RWPE1 (cell line): ENCODE measurements around the gene TBC1D5.

ENCODE experiments used
- CTCF ChIA-PET: fragments of 350-600 bp; sonication (Branson Sonifier 250); formaldehyde crosslinking; extraction: SDS; loops from one replicate; lab custom pipeline; 2021; lab: Yijun Ruan, JAX
- POLR2A ChIA-PET: fragments of 400-600 bp; formaldehyde crosslinking; extraction: SDS; loops from one replicate; lab custom pipeline; 2020; ENCODE audit warnings: antibody characterized with exemption; ENCODE audit not compliant: low non-redundant PET; lab: Yijun Ruan, JAX
- DNase-seq: peaks from one replicate; pipeline ENCODE4 v3.0.0; 2012; ENCODE audit warnings: low spot score
- H3K27ac ChIP-seq: fragments of 450-650 bp; 2 replicates; pipeline ENCODE4 v1.5.1; 2017
- CTCF ChIP-seq: fragments of 450-650 bp; conservative IDR thresholded peaks from 2 replicates; pipeline ENCODE4 v1.5.1; 2017; ENCODE audit warnings: low read depth, mild to moderate bottlenecking

The TBC1D5 gene

DNA sequence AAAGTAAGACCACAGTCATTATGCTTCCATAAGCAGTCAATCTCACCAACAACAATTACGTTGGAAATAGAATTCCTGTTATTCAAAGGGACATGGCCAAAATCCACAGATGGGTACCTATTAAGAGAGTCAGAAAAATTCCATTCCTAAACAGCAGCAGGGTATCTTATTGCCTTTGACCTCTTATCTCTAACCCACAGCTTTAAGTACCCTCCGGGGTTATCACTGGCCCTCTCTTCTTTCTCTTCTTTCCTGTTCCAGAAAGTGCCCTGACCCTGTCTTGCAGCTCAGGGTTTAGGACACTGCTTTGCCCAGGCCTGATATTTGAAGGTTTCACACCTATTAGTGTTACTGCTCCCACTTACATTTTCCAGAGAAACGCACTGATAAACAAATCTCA lies 428.7 kb downstream of the TBC1D5 start:
- H3K27ac ChIP-seq, result no peak overlapping the region
- POLR2A ChIA-PET, result no interaction called here
- no peak for DNase-seq
- TF ChIP-seq CTCF, result no peak
- CTCF ChIA-PET, result no interaction called here

GRCh38 chr3:17310983-17311382 lies 431.4 kb downstream of the TBC1D5 start:
- no peak for DNase-seq
- H3K27ac ChIP-seq, result no peak overlapping the region
- CTCF ChIA-PET, result no interaction called here
- POLR2A ChIA-PET, result no interaction called here
- no peak for TF ChIP-seq CTCF

GRCh38 chr3:17307887-17308286 lies 434.5 kb downstream of the TBC1D5 start:
- DNase-seq, result no peak
- POLR2A ChIA-PET, result no interaction called here
- CTCF ChIA-PET, result no interaction called here
- no peak for TF ChIP-seq CTCF
- no peak overlapping the region for H3K27ac ChIP-seq

DNA sequence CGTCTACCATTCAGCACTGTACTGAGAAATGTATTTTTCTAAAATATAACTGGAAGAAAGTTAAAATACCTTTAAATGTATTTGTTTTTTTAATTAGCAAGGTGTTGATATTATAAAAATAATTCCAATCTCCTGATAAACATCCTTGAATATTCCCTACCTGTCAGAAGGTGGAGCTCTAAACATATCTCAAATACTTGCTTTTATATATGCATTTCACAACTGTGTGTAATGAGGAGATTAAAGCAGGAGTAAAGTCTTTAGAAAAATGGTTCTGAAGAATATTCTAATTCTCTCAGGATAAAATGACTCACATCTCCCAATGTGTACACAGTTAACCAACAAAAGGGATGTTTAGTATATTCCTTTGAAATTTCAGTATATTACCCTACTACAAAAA lies 434.9 kb downstream of the TBC1D5 start:
- CTCF ChIA-PET, result no interaction called here
- no peak for TF ChIP-seq CTCF
- POLR2A ChIA-PET, result no interaction called here

GRCh38 chr3:17304969-17305368 lies 437.5 kb downstream of the TBC1D5 start:
- H3K27ac ChIP-seq, result no peak overlapping the region
- CTCF ChIA-PET, result no interaction called here
- no peak for TF ChIP-seq CTCF
- POLR2A ChIA-PET, result no interaction called here
- no peak for DNase-seq

More for the DNA sequence above, 434.9 kb downstream of the TBC1D5 start:
- H3K27ac ChIP-seq, result no peak overlapping the region
- no peak for DNase-seq

DNA sequence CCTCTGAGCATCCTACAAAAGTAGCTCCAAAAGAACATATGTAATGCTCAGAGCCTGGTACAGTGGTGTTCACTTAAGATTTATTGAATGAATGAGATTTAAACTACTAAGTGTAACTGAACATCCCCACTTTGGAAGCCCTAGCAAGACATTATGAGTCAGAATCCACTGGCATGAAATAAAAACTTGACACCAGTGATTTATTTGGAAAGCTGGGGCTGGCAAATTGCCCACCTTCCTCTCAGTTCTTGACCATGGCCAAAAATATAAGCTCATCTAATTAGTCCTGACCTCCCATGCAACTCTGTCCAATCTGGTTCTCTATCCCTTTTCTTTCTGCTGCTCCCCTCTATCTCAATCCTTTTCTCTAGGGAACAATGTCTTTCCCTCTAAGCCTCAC lies 439.7 kb downstream of the TBC1D5 start:
- no peak for DNase-seq
- CTCF ChIA-PET, result no interaction called here
- TF ChIP-seq CTCF, result no peak
- H3K27ac ChIP-seq, result no peak overlapping the region
- POLR2A ChIA-PET, result no interaction called here

DNA sequence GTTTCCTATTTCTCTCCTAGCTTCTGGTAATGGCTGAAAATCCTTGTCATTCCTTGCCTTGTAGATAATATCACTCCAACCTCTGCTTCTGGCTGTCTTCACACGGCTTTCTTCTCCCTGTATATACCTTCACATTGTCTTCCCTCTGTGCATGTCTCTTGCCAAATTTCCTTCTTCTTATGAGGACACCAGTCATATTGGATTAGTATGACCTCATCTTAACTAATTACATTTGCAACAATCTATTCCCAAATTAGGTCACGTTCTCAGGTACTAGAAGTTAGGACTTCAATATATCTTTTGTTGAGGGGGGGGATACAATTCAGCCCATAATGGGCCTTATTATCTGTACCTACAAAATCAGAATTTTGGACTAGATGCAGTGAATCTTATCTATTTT lies 440.3 kb downstream of the TBC1D5 start:
- CTCF ChIA-PET, result no interaction called here
- no peak for DNase-seq
- no peak overlapping the region for H3K27ac ChIP-seq
- POLR2A ChIA-PET, result no interaction called here
- no peak for TF ChIP-seq CTCF
